Stimulated activated CD4-positive, alpha-beta T cell treated with anti-CD3 and anti-CD28 coated beads, Interleukin-1b, Interleukin-23, amount 100 ng/mL, for 4 hours (primary cell): Measurements from ENCODE around the gene CMTM6.
A peak's percentile ranks its signal among the peaks of the same experiment; 100 is the strongest.
"Not testable (repeated sequence)": the region's sequence is repeated elsewhere in the genome, so short reads cannot be mapped to it uniquely, and the experiment has no call there.

ENCODE experiments used
- DNase-seq, 2 donors: peaks; one replicate each; pipeline ENCODE4 v3.0.0-alpha.2; 2020; ENCODE audit warnings: low read depth in 2 of 2

CMTM6 gene

DNA sequence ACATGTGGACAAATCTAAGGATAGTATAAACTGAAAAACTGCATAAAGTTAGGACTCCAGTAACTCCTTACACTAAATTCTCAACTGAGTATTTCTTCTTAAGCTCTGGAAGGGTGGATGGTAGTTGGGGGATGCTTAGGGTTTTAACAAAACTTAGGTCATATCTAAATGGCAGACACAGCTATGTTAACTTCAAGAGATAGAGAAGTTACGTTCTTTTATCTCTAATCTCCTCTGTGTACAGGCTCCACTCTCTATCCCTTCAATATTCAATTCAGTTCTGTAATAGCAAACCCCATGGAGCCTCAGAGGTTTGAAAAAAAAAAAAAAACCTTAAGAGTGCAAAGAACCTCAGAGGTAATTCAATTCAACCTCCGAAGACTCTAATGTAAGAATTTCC is 3.1 kb downstream of the CMTM6 start:
- no peak for DNase-seq

DNA sequence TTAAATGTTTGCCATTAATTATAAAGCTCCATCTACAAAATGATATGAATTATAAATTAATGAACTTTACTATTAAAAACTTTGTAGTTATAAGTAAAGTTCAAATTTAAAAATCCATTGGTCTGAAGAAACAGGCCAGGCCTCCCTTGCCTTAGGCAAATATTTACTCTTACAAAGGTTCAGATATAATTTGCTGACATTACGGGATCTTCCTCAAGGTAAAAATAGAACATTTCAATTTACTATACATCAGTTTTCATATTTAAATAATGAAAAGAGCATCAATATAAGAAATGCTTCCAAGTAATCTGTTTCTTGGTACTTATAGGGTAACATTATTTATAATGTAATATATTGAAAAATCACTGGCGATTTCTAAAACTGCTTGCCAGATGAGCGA is 3.7 kb downstream of the CMTM6 start:
- DNase-seq: no peak

DNA sequence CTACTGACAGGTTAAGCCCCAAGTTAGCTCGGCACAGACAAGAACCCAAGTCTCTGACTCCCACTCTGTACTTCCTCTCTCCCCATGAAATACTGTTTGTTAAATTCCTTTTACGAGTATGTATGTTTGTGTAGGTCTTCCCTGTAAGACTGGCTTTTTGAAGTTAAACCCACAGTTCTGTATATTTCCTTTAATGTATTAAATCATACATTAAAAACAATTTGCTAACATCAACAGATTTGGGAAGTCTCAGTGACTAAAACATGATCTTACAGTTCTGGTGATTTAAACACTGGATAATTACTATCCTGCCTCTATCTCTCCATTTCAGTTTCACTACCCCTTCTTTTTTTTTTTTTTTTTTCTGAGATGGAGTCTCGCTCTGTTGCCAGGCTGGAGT is 4.4 kb downstream of the CMTM6 start:
- DNase-seq: no peak

GRCh38 chr3:32495609-32496008 is 7.0 kb downstream of the CMTM6 start:
- DNase-seq: no peak

DNA sequence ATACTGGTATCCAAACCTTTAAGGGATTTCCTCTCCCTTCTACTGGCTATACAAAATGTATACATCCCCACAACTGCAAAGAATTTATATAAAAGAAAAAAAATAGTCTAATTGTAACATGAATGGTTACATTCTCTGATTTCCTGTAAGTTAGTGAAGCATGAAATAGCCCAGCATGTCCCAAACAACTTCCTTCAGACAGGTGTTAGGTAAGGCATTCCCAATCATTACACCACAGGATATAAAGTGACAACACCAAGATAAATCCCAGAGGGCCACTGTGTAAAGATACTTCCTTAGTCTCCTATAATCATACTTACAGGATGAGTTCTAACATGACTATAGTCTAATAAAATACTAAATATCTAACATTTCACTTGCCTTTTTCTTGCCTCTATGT is 7.6 kb downstream of the CMTM6 start:
- no peak for DNase-seq

- DNase-seq: no peak
Observed at GRCh38 chr3:32493437-32494414, 8.9 kb downstream of the CMTM6 start.

DNA sequence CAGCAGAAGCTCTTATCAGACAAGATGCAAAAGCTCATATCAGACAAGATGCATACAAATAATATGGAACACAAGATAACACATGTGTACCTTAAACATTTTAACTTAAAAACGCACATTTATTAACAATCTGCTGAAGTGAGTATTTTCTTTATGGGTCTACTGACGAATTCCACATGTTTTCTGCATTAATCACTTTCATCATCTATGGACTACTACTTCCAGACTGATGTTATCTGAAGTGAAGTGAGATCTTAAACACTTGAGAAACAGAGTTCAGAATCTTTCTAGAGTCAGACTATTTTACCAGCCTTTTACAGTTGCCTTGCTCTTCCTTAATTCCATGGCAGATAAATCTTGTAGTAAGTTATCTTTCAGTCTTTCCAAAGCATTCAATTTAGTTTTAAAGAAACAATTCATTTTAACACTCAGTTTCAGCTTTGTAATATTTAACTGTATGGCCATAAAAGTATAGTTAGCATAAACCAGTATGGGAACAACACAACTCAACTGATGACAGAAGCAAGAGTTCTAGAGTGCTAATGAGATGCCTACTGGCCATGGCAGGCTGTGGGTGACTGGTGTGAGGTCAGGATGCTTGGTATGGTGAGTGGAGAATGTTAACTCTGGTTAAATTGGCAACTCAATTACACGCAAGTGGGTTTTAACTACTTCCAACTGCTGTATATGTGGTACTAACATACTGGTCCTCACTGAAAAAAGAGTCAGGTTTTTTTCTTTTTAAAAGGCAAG is 9.8 kb downstream of the CMTM6 start:
- no peak for DNase-seq

- DNase-seq: no peak
Observed at GRCh38 chr3:32488474-32489008, 14.1 kb downstream of the CMTM6 start.

DNA sequence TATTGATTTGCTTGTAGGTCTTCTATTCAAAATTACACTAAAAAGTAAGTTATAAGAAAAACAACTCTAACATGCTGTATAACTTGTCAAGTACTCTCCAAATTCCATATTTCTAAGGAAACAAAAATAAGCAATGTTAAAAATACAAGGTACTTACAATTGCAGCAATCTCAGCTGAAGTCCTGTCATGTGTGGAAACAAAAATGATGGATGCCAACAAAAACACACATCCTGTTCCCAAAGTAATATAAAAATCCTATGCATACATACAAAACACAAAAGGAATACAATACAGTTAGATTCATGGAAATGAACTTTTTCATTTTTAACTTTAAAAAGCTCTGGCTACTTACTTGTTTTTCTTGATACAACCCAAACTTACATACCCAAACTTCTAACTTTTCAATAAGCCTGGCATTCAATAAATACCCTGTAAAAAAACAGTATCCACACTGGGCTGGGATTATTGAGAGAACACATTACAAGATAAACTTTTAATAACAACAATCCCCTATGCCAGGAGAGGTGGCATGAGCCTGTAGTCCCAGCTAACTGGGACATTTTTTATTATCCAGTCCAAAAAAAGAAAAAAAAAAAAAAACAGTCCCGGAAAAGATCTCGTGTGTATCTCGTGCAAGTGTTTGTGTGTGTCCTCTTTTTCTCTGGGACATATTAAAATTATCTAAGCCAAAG is 14.7 kb downstream of the CMTM6 start:
- DNase-seq: no peak

DNA sequence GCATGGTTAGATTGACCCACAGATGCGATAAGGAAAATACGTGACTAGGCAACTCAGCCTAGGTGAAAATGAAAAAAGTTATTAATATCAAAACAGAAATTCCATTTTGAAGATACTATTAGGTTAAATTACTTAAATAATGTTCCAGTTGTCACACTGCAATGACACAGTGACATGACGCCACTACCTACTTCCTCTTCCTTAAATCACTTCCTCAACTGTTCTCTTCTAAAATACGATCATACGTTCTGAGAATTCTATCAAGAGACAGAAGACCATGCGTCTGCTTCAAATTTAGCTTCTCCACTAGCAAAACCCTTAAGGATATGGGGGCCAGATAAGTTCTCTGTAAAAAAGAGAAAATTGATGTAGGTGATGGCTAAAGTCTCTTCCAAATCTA is 18.2 kb downstream of the CMTM6 start:
- no peak for DNase-seq

GRCh38 chr3:32483772-32484171 is 18.9 kb downstream of the CMTM6 start:
- DNase-seq: no peak

DNA sequence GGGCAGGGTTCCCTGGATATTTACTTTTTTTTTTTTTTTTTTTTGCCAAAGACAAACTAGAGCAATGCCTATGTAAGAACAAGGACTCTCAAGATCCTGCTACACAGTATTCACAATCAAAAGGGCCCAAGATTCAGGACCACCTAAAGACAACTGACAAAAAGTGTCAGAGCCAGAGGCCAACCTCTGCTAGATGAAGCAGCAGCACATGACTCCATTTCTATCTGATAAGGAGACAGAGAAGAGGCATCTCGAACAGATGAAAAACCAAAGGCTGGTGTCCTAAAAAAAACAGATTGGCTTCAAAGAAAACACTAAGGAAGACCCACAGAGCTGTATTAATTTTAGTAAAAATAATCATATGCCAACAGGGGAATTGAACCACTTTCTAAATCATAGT is 20.0 kb downstream of the CMTM6 start:
- no peak for DNase-seq

- no peak for DNase-seq
Observed at GRCh38 chr3:32481791-32482631, 20.6 kb downstream of the CMTM6 start.

GRCh38 chr3:32480604-32481003 is 22.0 kb downstream of the CMTM6 start:
- no peak for DNase-seq

DNA sequence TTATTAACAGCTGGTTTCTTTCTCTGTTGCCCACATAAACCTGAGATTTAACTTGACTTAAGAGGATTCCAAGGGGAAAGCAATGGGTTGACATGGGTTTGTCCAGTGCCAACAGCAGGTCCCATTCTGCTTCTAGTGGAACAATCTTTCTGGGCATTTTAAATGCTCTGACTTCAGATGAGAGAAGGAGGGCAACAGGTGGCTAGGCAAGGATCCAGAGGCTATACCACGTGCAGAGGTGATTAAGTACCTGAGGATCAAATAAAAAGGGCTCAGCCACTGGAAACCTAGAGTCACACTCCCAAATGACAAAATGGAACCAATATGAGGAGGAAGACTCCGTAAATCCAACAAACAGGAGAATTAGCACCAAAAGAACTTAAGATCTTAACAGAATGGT is 28.5 kb downstream of the CMTM6 start:
- DNase-seq: no peak

- not testable (repeated sequence) for DNase-seq
Observed at GRCh38 chr3:32472151-32472550, 30.5 kb downstream of the CMTM6 start.

DNA sequence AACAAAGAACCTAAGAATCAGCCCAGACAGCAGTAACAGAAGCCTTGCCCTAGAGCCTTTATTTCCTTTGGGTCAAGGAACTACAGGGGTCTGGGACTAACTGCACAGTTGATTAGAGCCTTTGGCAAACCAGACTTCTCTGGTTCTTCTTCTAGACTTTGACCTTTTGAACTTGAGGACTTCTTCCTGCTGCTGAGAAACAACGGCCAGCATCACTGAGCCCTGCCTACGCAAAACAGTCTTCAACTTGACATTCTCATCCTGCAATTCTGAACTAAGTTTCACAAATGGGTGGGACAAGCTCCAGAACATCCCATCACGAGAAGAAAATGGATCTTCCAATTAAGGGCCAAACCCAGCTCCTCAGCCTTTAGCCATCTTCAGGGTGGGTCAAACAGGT is 31.4 kb downstream of the CMTM6 start:
- no peak for DNase-seq

DNA sequence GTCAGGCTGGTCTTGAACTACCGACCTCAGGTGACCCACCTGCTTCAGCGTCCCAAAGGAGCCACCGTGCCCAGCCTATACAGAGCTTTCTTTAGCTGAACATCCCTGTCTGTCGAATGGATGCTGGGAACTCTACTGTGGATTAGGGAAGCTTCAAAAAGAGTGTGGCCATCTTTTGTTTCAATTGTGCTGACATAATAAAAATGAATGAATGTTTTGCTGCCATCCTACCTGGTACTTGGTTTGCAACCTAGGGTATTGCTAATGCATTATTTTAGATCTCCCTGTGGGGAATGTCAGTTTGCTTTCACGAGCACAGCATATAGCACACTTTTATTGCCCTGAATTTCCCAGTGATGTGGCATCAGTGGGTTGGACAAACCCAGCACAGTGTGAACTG is 32.3 kb downstream of the CMTM6 start:
- DNase-seq: no peak

DNA sequence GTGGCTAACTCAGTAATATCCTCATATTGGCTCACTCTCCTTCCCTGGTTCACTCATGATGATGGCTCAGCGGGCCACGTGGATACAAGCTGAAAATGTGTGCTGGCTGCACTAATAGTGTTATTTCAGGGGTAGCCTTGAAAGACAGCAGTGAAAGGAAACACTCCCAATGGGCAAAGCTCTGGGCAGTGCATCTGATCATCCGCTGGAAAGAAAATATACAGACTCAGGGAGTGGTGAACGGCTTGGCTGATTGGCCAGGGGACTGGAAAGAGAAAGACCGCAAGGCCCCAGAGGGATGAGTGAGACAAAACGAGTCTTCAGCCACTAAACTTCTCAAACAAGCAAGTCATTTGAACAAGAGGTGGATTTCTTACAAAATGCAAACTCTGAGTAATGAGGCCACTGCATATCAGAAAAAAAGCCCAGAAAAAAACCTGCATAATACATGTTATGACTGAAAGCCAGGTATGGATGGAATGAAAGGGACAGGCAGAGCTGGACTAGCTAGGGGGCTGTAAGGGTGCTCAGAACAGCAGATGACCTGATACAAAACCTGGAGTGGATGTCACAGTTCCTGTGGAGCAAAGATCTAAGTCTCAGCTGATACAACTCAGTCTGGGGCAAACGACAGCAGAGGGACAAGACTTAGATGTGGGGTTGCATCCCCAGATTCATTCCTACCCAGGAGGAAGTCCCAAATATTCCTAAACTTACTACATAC is 33.3 kb downstream of the CMTM6 start:
- DNase-seq: no peak

DNA sequence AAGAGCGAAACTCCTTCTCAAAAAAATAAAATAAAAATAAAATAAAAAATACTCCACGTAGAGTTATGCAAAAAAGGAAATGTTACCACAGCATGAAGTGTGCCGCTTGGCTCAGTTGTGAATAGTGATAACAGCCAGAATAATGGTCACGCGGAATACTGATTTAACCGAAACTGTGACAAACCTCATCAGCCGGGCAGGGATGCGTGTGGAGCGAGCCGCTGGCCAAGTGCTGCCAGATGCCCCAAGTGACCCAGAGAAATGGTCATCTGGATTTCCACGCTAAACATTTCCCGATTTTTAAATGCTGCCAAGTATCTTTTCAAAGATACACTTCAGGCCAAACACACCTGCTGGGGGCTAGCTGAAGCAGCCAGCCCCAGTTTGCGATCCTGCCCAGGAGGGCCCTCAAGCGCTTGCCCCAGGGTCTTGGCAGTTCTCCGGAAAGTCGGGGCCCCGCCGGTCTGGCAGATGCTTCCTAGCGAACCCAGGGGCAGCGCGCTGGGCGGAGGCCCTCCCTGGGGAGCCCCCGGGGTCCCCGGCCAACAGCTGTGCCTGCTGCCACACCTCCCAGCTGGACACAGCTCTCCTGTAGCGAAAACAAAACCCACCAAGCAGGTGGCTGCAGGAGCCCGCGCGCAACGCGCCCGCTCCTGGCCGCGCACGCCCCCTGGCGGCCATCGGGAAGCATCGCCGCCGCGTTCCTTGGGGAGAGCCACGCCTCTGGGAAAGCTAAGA is 35.1 kb downstream of the CMTM6 start:
- peak; percentile 74 to 76 for DNase-seq
